GM21447 (cell line): ENCODE results near the gene ATP6V1G3.
"Not testable (repeated sequence)": the region's sequence is repeated elsewhere in the genome, so short reads cannot be mapped to it uniquely, and the experiment has no call there.

Experiments
- ATAC-seq: cut with Tn5 transposase; IDR thresholded peaks from one replicate; pipeline ENCODE4 v1.9.1; 2021; ENCODE audit not compliant: unreplicated experiment

The ATP6V1G3 gene

GRCh38 chr1:198543670-198544260 lies 3.3 kb upstream of the ATP6V1G3 start:
- ATAC-seq = peak; percentile 86

- no peak for ATAC-seq
Observed at GRCh38 chr1:198542632-198543031, 2.2 kb upstream of the ATP6V1G3 start.

GRCh38 chr1:198541737-198542136 lies 1.3 kb upstream of the ATP6V1G3 start:
- no peak for ATAC-seq

GRCh38 chr1:198538579-198539364 lies 1.7 kb downstream of the ATP6V1G3 start:
- no peak for ATAC-seq

GRCh38 chr1:198535631-198536030 lies 4.8 kb downstream of the ATP6V1G3 start:
- no peak for ATAC-seq

GRCh38 chr1:198534548-198535418 lies 5.7 kb downstream of the ATP6V1G3 start:
- ATAC-seq = no peak

GRCh38 chr1:198531891-198532290 lies 8.6 kb downstream of the ATP6V1G3 start:
- ATAC-seq = no peak

GRCh38 chr1:198530953-198531352 lies 9.5 kb downstream of the ATP6V1G3 start:
- no peak for ATAC-seq

- ATAC-seq = no peak
Observed at GRCh38 chr1:198529414-198529813, 11.1 kb downstream of the ATP6V1G3 start.

GRCh38 chr1:198528364-198528763 lies 12.1 kb downstream of the ATP6V1G3 start:
- ATAC-seq = no peak

GRCh38 chr1:198524556-198524955 lies 15.9 kb downstream of the ATP6V1G3 start:
- no peak for ATAC-seq

GRCh38 chr1:198524127-198524526 lies 16.4 kb downstream of the ATP6V1G3 start:
- not testable (repeated sequence) for ATAC-seq

GRCh38 chr1:198523182-198523950 lies 17.1 kb downstream of the ATP6V1G3 start:
- no peak for ATAC-seq

- peak; percentile 89 for ATAC-seq
Observed at GRCh38 chr1:198520524-198521254, 19.8 kb downstream of the ATP6V1G3 start.

GRCh38 chr1:198519639-198520501 lies 20.6 kb downstream of the ATP6V1G3 start:
- ATAC-seq = peak; percentile 1

GRCh38 chr1:198517623-198518199 lies 22.8 kb downstream of the ATP6V1G3 start:
- no peak for ATAC-seq

- no peak for ATAC-seq
Observed at GRCh38 chr1:198500096-198500495, 40.4 kb downstream of the ATP6V1G3 start.

- ATAC-seq = no peak
Observed at GRCh38 chr1:198499588-198499987, 40.9 kb downstream of the ATP6V1G3 start.

- no peak for ATAC-seq
Observed at GRCh38 chr1:198498881-198499280, 41.6 kb downstream of the ATP6V1G3 start.
